NB4 (cell line): ENCODE results near the gene C10orf143.

Experiments used
- TF ChIP-seq, protein P1 (sequence below): IDR thresholded peaks from one replicate; pipeline ENCODE4 v1.5.1; 2012; ENCODE audit warnings: low read depth, low read length
- TF ChIP-seq, protein P2 (sequence below): IDR thresholded peaks from 2 replicates; pipeline ENCODE4 v1.6.1; 2011; ENCODE audit warnings: low read depth, low read length

DNA sequence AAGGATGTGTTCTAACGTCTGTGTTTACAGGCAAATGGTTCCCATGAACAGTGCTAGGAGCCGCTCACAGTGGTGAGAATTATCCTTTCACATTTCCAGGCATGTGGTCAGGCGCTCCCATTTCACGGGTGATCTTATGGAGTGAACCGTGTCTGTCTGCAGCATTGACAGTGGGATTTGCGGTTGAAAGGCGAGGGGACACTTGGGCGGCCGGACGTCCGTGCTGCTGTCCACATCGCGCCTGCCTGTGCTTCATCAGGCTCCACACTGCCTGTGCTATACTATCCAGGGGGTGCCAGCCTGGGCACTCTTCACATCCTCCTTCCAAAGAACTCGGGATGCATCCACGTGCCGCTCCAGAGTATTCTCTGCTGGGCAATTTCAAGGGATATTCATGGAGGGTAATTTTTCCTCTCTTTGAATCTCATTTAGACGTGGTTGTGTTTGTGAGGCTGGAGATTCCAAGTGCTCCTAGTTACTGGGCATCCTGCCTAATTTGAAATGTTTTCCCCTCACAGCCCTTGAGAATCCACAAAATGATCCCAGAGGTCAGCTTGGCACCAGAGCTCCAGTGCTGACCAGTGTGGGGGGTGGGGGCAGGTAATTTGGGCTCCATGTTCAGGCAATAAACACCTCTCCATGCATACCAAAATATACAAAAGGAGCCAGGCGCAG, 84.7 kb downstream of the C10orf143 start:
- TF ChIP-seq, protein P1, sequence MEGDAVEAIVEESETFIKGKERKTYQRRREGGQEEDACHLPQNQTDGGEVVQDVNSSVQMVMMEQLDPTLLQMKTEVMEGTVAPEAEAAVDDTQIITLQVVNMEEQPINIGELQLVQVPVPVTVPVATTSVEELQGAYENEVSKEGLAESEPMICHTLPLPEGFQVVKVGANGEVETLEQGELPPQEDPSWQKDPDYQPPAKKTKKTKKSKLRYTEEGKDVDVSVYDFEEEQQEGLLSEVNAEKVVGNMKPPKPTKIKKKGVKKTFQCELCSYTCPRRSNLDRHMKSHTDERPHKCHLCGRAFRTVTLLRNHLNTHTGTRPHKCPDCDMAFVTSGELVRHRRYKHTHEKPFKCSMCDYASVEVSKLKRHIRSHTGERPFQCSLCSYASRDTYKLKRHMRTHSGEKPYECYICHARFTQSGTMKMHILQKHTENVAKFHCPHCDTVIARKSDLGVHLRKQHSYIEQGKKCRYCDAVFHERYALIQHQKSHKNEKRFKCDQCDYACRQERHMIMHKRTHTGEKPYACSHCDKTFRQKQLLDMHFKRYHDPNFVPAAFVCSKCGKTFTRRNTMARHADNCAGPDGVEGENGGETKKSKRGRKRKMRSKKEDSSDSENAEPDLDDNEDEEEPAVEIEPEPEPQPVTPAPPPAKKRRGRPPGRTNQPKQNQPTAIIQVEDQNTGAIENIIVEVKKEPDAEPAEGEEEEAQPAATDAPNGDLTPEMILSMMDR = no peak
- TF ChIP-seq, protein P2, sequence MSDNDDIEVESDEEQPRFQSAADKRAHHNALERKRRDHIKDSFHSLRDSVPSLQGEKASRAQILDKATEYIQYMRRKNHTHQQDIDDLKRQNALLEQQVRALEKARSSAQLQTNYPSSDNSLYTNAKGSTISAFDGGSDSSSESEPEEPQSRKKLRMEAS = no peak
